WERI-Rb-1 (cell line): ENCODE results near the gene MAP2K7.

Source experiments
- DNase-seq: peaks from one replicate; pipeline ENCODE4 v3.0.0-alpha.2; 2020
- H3K27ac ChIP-seq: fragments of 250-450 bp; sonication (Bioruptor Pico); 2 replicates; pipeline ENCODE4 v1.5.1; 2020; ENCODE audit warnings: mild to moderate bottlenecking, moderate library complexity
- H3K27me3 ChIP-seq: fragments of 250-450 bp; sonication (Bioruptor Pico); 2 replicates; pipeline ENCODE4 v1.5.1; 2021; ENCODE audit warnings: mild to moderate bottlenecking, low read depth, moderate library complexity; ENCODE audit not compliant: insufficient read depth, severe bottlenecking
- H3K36me3 ChIP-seq: fragments of 250-450 bp; sonication (Bioruptor Pico); 2 replicates; pipeline ENCODE4 v1.5.1; 2020; ENCODE audit warnings: mild to moderate bottlenecking, moderate library complexity
- H3K4me3 ChIP-seq: 2 replicates; pipeline ENCODE4 v1.5.1; 2011; ENCODE audit warnings: low read depth, mild to moderate bottlenecking, control low read depth, low read length
- H3K9me3 ChIP-seq: fragments of 250-450 bp; sonication (Bioruptor Pico); 2 replicates; pipeline ENCODE4 v1.5.1; 2021; ENCODE audit warnings: mild to moderate bottlenecking, moderate library complexity; ENCODE audit not compliant: severe bottlenecking
- TF ChIP-seq, protein P1 (sequence below): IDR thresholded peaks from 2 replicates; pipeline ENCODE4 v1.5.1; 2011; ENCODE audit warnings: low read depth, mild to moderate bottlenecking, control low read depth, inconsistent platforms, low read length

The MAP2K7 gene

DNA sequence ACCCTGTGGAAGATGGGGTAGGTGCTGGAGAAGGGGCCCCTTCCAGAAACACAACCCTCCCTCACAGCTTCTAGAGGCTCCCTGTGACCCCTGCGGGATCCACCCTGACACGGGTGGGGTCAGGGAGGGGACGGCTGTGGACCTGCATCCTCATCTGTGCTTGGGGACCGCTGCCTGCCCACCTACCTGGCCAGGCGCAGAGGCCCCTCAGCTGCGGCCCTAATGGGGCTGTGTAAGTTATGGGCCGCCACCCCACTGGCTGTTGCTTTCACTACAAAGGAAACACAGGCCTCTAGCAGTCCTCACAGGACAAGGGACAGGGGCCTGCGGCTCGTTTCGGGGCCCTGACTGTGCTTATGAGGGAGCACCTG, 29.2 kb downstream of the MAP2K7 start:
- no peak for DNase-seq
- Histone ChIP-seq H3K27ac (no peak overlapping the region), H3K4me3 (no peak overlapping the region), H3K27me3 (no peaks in the 10 kb centered on the region), H3K36me3 (peaks cover 67% of the 10 kb centered on the region), H3K9me3 (no peaks in the 10 kb centered on the region)
- TF ChIP-seq, protein P1, sequence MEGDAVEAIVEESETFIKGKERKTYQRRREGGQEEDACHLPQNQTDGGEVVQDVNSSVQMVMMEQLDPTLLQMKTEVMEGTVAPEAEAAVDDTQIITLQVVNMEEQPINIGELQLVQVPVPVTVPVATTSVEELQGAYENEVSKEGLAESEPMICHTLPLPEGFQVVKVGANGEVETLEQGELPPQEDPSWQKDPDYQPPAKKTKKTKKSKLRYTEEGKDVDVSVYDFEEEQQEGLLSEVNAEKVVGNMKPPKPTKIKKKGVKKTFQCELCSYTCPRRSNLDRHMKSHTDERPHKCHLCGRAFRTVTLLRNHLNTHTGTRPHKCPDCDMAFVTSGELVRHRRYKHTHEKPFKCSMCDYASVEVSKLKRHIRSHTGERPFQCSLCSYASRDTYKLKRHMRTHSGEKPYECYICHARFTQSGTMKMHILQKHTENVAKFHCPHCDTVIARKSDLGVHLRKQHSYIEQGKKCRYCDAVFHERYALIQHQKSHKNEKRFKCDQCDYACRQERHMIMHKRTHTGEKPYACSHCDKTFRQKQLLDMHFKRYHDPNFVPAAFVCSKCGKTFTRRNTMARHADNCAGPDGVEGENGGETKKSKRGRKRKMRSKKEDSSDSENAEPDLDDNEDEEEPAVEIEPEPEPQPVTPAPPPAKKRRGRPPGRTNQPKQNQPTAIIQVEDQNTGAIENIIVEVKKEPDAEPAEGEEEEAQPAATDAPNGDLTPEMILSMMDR = no peak

- H3K36me3 ChIP-seq = peaks cover 72% of the 10 kb centered on the region
- TF ChIP-seq, protein P1 = peak; percentile 65
- no peaks in the 10 kb centered on the region for H3K27me3 ChIP-seq
- DNase-seq = no peak
- H3K27ac ChIP-seq = no peak overlapping the region
- H3K9me3 ChIP-seq = no peaks in the 10 kb centered on the region
- H3K4me3 ChIP-seq = no peak overlapping the region
These were observed 29.7 kb downstream of the MAP2K7 start for GRCh38 chr19:7933411-7933810.

GRCh38 chr19:7933828-7934725, 30.4 kb downstream of the MAP2K7 start:
- TF ChIP-seq, protein P1 = no peak
- peaks cover 79% of the 10 kb centered on the region for H3K36me3 ChIP-seq

GRCh38 chr19:7934766-7935165, 31.1 kb downstream of the MAP2K7 start:
- H3K27me3 ChIP-seq = no peaks in the 10 kb centered on the region
- H3K36me3 ChIP-seq = peaks cover 82% of the 10 kb centered on the region
- no peak for DNase-seq

More at GRCh38 chr19:7933828-7934725, 30.4 kb downstream of the MAP2K7 start:
- DNase-seq = no peak
- Histone ChIP-seq H3K4me3 (no peak overlapping the region), H3K27me3 (no peaks in the 10 kb centered on the region), H3K27ac (no peak overlapping the region), H3K9me3 (no peaks in the 10 kb centered on the region)

GRCh38 chr19:7940841-7941240, 37.2 kb downstream of the MAP2K7 start:
- peaks cover 60% of the 10 kb centered on the region for H3K36me3 ChIP-seq
- no peaks in the 10 kb centered on the region for H3K9me3 ChIP-seq
- no peaks in the 10 kb centered on the region for H3K27me3 ChIP-seq

More at GRCh38 chr19:7934766-7935165, 31.1 kb downstream of the MAP2K7 start:
- TF ChIP-seq, protein P1 = no peak
- no peak overlapping the region for H3K27ac ChIP-seq
- H3K9me3 ChIP-seq = no peaks in the 10 kb centered on the region
- no peak overlapping the region for H3K4me3 ChIP-seq

More at GRCh38 chr19:7940841-7941240, 37.2 kb downstream of the MAP2K7 start:
- Histone ChIP-seq H3K4me3 (no peak overlapping the region), H3K27ac (no peak overlapping the region)
- no peak for DNase-seq
- TF ChIP-seq, protein P1 = no peak
